ENCODE results near the gene SLK. TPM values are rescaled to one million over a fixed set of nuclear protein-coding genes. Genes with fewer than 3 reads are reported as not detected.

The SLK gene
- total and polyA plus RNA-seq, 12 donors, result 6.7 to 75.4 (median 30.6) TPM

DNA sequence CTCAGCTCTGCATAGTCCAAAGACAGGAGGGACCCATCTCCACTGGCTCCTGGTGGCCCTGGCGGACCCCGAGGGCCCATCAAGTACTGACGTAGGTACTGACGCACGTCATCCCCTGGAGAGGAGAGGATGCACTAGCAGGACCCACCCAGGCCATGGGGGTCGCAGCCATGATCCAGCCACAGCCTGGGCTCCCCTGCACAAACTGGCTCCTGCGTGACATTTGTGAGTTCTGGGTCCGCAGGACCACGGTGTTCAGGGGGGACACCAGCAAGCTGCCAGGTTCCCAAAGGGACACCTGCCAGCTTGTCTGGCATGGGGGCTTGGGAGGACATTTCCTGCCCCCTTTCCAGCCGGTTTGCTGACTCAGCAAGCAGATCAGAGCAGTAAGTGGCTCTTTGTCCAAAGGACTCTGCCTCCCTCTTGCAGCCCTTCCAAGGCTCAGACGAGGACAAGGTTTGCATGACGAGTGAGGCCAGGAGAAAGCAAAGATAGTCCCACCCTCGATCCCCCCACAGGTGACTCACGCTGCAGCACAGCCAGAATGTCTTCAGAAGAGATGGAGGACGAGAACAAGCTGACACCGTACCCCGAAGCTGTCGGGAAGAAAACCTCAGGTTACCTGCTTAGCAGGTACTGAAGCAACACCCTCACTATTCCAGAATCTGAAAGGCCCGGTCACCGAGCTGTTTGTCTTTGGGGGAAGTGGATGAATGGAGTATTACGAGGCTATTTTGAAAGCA lies 69.7 kb downstream of the SLK start:
- TF ChIP-seq POLR2A (IDR thresholded peaks at IDR 0.05), result no peak
- TF ChIP-seq, protein P1, sequence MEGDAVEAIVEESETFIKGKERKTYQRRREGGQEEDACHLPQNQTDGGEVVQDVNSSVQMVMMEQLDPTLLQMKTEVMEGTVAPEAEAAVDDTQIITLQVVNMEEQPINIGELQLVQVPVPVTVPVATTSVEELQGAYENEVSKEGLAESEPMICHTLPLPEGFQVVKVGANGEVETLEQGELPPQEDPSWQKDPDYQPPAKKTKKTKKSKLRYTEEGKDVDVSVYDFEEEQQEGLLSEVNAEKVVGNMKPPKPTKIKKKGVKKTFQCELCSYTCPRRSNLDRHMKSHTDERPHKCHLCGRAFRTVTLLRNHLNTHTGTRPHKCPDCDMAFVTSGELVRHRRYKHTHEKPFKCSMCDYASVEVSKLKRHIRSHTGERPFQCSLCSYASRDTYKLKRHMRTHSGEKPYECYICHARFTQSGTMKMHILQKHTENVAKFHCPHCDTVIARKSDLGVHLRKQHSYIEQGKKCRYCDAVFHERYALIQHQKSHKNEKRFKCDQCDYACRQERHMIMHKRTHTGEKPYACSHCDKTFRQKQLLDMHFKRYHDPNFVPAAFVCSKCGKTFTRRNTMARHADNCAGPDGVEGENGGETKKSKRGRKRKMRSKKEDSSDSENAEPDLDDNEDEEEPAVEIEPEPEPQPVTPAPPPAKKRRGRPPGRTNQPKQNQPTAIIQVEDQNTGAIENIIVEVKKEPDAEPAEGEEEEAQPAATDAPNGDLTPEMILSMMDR (IDR thresholded peaks at IDR 0.05), result no peak
- intact Hi-C loops (cut with DNase I), result no loop called here
- H3K27ac ChIP-seq, result no peak overlapping the region
- H3K4me1 ChIP-seq (replicated peaks in 1 of 2), result no peaks in the 10 kb centered on the region
- no peaks in the 10 kb centered on the region for H3K9me3 ChIP-seq (replicated peaks in 1 of 3)
- peak in 1 of 7 donors; percentile 39 for DNase-seq
- no peaks in the 10 kb centered on the region for H3K36me3 ChIP-seq (replicated peaks in 1 of 2)
- no peak overlapping the region for H3K4me3 ChIP-seq
- H3K27me3 ChIP-seq, result no peaks in the 10 kb centered on the region
- 72 to 74% (median 73%) methylated on average over 11 to 21 of the region's 21 CpGs for WGBS, 4 donors

GRCh38 chr10:104037261-104037951 lies 70.5 kb downstream of the SLK start:
- Histone ChIP-seq H3K4me1 (replicated peaks in 1 of 2) (no peaks in the 10 kb centered on the region), H3K4me3 (no peak overlapping the region), H3K36me3 (replicated peaks in 1 of 2) (no peaks in the 10 kb centered on the region), H3K27ac (no peak overlapping the region), H3K9me3 (replicated peaks in 1 of 3) (no peaks in the 10 kb centered on the region), H3K27me3 (no peaks in the 10 kb centered on the region)
- intact Hi-C loops (cut with DNase I), result no loop called here
- peak in 1 of 7 donors; percentile 41 for DNase-seq
- WGBS, 4 donors, result 70 to 81% (median 76%) methylated on average over 14 to 16 of the region's 16 CpGs
- TF ChIP-seq, protein P1 (IDR thresholded peaks at IDR 0.05), result no peak
- no peak for TF ChIP-seq POLR2A (IDR thresholded peaks at IDR 0.05)

DNA sequence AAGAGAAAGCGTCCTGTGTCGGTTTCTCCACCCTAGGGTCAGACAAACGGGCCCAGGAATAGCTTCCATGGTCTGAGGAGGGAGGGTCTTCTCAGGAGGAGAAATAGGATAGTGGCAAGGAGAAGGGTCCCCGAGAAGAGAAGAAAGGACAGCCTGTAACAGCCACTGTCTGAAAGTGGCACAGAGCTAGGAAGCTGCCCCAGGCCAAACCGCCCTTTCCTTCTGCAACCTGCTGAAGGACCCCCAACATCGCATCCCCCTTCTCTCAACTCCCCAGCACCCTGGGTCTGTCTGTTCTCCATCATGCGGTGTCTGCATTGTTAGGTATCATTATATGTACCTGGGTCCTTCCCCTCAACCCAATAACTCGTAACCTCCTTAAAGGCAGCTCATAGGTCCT lies 71.6 kb downstream of the SLK start:
- no peak for DNase-seq
- TF ChIP-seq POLR2A (IDR thresholded peaks at IDR 0.05), result no peak
- TF ChIP-seq, protein P1 (IDR thresholded peaks at IDR 0.05), result no peak
- 78 to 87% (median 81%) methylated on average over 8 of the region's 8 CpGs for WGBS, 4 donors

DNA sequence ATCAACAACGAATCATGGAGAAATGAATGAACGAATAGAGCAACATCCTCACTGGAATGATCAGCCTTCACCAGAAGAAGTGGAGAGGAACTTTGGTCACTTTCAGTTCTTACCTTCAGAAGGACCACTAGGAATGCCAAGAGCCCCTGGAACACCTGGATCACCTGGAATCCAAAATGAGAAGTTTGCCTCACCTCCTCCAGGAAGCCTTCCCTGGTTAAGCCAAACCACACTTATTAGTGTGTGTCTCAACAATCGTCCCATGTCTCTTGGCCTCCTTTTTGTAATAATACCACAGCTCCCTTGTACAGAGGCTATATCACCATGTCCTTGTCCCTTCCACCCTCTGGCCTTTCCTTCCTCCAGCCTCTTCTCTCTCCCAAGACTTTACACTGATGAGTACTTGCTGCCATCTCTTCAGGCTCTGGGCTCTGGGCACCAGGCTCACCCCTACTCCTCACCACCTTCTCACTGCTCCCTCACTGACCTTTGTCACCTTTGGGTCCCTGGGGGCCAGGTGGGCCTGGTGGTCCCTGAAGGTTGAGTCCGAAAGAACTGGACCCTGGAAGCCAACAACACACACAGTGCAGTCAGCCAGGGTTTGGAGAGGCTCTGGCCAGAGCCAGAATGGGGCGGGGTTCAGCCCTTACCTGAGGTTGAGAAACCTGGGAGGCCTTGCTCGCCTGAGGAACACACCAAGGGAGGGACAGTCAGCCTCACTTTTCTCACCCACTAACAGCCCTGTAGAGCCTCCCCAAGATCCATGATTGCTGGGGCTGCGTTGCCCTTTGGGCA lies 72.2 kb downstream of the SLK start:
- Histone ChIP-seq H3K27ac (no peak overlapping the region), H3K27me3 (no peaks in the 10 kb centered on the region), H3K4me3 (no peak overlapping the region), H3K4me1 (replicated peaks in 1 of 2) (no peaks in the 10 kb centered on the region), H3K9me3 (replicated peaks in 1 of 3) (no peaks in the 10 kb centered on the region), H3K36me3 (replicated peaks in 1 of 2) (no peaks in the 10 kb centered on the region)
- peak in 1 of 7 donors; percentile 6 for DNase-seq
- TF ChIP-seq POLR2A (IDR thresholded peaks at IDR 0.05), result no peak
- TF ChIP-seq, protein P1 (IDR thresholded peaks at IDR 0.05), result no peak
- 80 to 94% (median 88%) methylated on average over 4 to 7 of the region's 7 CpGs for WGBS, 4 donors
- intact Hi-C loops (cut with DNase I), result no loop called here

More for the DNA sequence above, 71.6 kb downstream of the SLK start:
- no peaks in the 10 kb centered on the region for H3K36me3 ChIP-seq (replicated peaks in 1 of 2)
- intact Hi-C loops (cut with DNase I), result no loop called here
- no peak overlapping the region for H3K4me3 ChIP-seq
- H3K27ac ChIP-seq, result no peak overlapping the region
- H3K9me3 ChIP-seq (replicated peaks in 1 of 3), result no peaks in the 10 kb centered on the region
- no peaks in the 10 kb centered on the region for H3K27me3 ChIP-seq
- no peaks in the 10 kb centered on the region for H3K4me1 ChIP-seq (replicated peaks in 1 of 2)
